Astrocyte of the spinal cord (primary cell): ENCODE measurements around the gene HTR7.

ENCODE experiments used
- DNase-seq: peaks from one replicate; pipeline ENCODE4 v3.0.0; 2011; ENCODE audit warnings: low read depth, low spot score
- H3K4me3 ChIP-seq: 2 replicates; pipeline ENCODE4 v1.5.1; 2011; ENCODE audit warnings: low read depth, mild to moderate bottlenecking, low read length, moderate library complexity
- CTCF ChIP-seq: IDR thresholded peaks from 2 replicates; pipeline ENCODE4 v1.5.1; 2012; ENCODE audit warnings: low read depth, mild to moderate bottlenecking, low read length, inconsistent platforms
- in situ Hi-C: cut with HindIII; loops from 2 replicates; pipeline ENCODE4 v1.10.0; 2017; ENCODE audit warnings: low sequenced_read_pairs

HTR7 gene

DNA sequence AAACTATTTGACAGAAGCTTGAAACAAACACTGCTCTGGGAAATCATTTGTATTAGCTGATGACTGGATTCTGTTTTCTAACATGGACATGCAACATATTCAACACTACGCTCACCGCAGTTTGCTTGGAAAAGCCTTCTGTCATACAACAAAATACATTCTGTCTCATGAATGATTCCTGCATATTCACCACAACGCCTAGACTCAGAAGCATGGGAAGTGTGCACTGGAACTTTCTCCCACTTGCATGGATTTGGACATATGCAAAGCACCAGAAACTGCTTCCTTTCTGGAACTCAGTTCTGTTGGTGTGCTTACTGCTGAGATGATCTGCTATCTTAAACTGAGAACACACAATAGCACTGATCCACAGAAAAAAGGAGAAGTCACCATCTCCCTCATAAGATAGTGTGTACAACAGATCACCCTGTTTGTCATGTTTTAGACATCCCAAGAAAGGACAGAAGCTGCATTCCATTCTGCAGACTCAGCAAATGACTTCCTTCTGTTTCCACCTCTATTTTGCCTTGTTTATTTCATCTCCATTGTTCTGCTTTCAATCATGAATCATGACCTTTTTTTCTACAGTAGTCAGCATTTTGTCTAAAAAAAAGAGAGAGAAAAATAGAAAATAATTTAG is 115.8 kb downstream of the HTR7 start:
- no peak overlapping the region for H3K4me3 ChIP-seq
- in situ Hi-C loops, result no loop called here
- peak; percentile 41 for DNase-seq
- no peak for TF ChIP-seq CTCF

- in situ Hi-C loops, result no loop called here
- TF ChIP-seq CTCF, result no peak
- H3K4me3 ChIP-seq, result no peak overlapping the region
- DNase-seq, result no peak
Measured at GRCh38 chr10:90740265-90740664, 117.6 kb downstream of the HTR7 start.

DNA sequence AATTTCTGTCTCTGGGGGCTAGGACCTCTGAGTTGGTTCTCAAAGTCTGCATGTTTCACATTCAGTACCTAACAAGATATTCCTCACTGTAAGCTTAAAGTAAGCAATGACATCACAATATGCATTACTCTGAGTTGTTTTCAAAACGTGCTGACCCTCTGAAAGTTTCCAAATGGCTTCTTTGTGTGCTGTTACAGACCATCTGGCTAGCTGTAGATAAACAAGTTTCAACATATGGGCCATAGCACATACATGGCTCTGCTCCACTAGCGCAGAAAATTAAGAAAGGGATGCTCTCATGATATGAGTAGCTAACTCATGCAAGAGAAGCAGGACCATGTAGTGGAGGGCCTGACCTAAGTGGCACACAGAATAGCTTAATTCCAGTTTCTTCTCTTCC is 119.0 kb downstream of the HTR7 start:
- H3K4me3 ChIP-seq, result no peak overlapping the region
- in situ Hi-C loops, result no loop called here
- DNase-seq, result no peak
- TF ChIP-seq CTCF, result no peak

GRCh38 chr10:90734415-90734814 is 123.4 kb downstream of the HTR7 start:
- no peak for TF ChIP-seq CTCF
- no peak for DNase-seq
- in situ Hi-C loops, result no loop called here
- no peak overlapping the region for H3K4me3 ChIP-seq

DNA sequence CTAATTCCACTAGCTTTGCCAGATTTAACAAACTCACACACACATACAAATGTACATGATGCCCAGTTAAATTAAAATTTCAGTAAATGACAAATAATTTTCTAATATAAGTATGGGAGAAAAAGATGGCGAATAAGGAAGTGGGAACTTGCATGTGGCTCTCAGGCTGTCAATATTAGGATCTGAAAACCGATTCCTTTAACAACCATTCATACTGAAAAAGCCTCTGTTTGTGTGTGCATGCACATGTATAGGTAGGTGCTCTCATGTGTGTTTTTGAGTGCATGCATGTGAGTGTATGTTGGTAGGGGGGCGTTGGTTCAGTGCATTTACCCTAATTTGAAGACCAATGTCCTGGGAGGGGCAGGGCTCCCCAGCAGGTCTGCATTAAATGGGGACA is 125.3 kb downstream of the HTR7 start:
- no peak for TF ChIP-seq CTCF
- in situ Hi-C loops, result no loop called here
- no peak overlapping the region for H3K4me3 ChIP-seq
- DNase-seq, result no peak

DNA sequence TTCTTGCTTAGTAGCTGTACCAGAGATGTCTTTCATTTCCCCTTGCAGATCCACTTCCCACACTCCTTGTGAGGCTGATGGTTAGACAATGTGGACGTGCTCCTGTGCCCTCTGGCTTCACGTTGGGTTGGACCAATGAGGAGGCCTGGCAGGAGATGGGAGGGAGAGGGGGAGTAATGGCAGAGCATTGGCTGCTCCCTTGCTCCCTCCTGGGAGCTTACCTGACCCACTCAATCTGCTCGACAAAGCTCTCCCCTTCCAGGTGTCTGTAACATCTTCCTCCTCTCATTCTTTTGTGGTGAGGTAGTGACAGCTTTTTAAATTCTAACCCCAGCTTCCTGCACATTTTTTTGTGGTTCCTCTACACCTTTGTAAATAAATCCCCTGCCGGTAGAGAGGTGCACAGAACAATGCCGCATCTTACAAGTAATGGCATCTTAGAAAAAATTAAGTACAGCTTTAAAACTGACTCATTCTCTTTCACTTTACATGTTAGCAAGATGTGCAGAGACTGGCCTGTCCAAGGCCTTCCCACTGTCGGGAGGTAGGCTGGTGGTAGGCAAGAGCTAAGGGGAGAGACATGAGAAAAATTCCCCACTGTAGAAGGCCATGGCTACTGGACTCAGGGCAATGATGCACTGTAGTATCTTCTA is 134.3 kb downstream of the HTR7 start:
- no peak for TF ChIP-seq CTCF
- in situ Hi-C loops, result no loop called here
- no peak for DNase-seq
- H3K4me3 ChIP-seq, result no peak overlapping the region
